Gastroesophageal sphincter (tissue), 4 donors: ENCODE measurements around the gene AK6. TPM values are rescaled to one million over a fixed set of nuclear protein-coding genes. Genes with fewer than 3 reads are reported as not detected.

Source experiments
- ATAC-seq: fragments of 150-250 bp; one replicate; pipeline ENCODE4 v1.9.1; 2016; ENCODE audit warnings: mild to moderate bottlenecking, moderate library complexity
- H3K27ac ChIP-seq, 4 donors: fragments of 200-600 bp; sonication (generic) in 3 of 4; 1 replicate in 3 of 4; 2 replicates in 1 of 4; pipeline ENCODE4 v1.5.1; 2016 to 2019
- H3K27me3 ChIP-seq: fragments of 200-600 bp; sonication (generic); one replicate; pipeline ENCODE4 v1.5.1; 2019
- H3K36me3 ChIP-seq, 2 donors: fragments of 200-600 bp; sonication (generic); one replicate each; pipeline ENCODE4 v1.5.1; 2019; ENCODE audit warnings: control low read depth in 1 of 2
- H3K4me1 ChIP-seq, 3 donors: fragments of 200-600 bp; sonication (generic); 1 replicate in 2 of 3; 2 replicates in 1 of 3; pipeline ENCODE4 v1.5.1; 2016 to 2019; ENCODE audit warnings: control low read depth in 2 of 3
- H3K4me3 ChIP-seq, 2 donors: fragments of 200-600 bp; sonication (generic); one replicate each; pipeline ENCODE4 v1.5.1; 2019; ENCODE audit warnings: mild to moderate bottlenecking in 1 of 2, moderate library complexity in 1 of 2
- H3K9me3 ChIP-seq, 3 donors: fragments of 200-600 bp; sonication (generic); one replicate each; pipeline ENCODE4 v1.5.1; 2017 to 2019; ENCODE audit warnings: control low read depth in 2 of 3
- CTCF ChIP-seq, 4 experiments: fragments of 200-600 bp in 2 of 4; fragments of 450-650 bp in 2 of 4; sonication (generic) in 1 of 4; IDR thresholded peaks; one replicate each; pipeline ENCODE4 v1.5.1; 2017 to 2019; ENCODE audit warnings: antibody characterized with exemption in 4 of 4, mild to moderate bottlenecking in 2 of 4, moderate library complexity in 2 of 4
- EP300 ChIP-seq: sonication (generic); formaldehyde crosslinking; IDR thresholded peaks from one replicate; pipeline ENCODE4 v1.6.1; 2017; ENCODE audit warnings: antibody characterized with exemption, mild to moderate bottlenecking
- POLR2A ChIP-seq, 2 donors: fragments of 450-650 bp; IDR thresholded peaks; one replicate each; pipeline ENCODE4 v1.6.1; 2017; ENCODE audit warnings: antibody characterized with exemption in 2 of 2, mild to moderate bottlenecking in 2 of 2, moderate library complexity in 1 of 2
- POLR2AphosphoS5 ChIP-seq: sonication (generic); formaldehyde crosslinking; IDR thresholded peaks from one replicate; pipeline ENCODE4 v1.6.1; 2017; ENCODE audit warnings: antibody characterized with exemption
- WGBS, 2 donors: methylation state at CpG; one replicate each; pipeline ENCODE4 v1.1.5; 2018; ENCODE audit warnings: low coverage in 1 of 2; 5-methylcytosine and 5-hydroxymethylcytosine counted together
- total RNA-seq, 4 donors: library from RNA; depleted of rRNA; stranded (reverse); fragments of >200 nt; gene quantifications; one replicate each; pipeline ENCODE4 v1.1.0, GENCODE V29; 2016

AK6 gene
- total RNA-seq, result 10 to 100 TPM; 12.9 to 32.6 (median 28.4) TPM

GRCh38 chr5:69369340-69370121, at the start of gene AK6, which contains the start of the genes RAD17 and TAF9:
Gene AK6 (minus strand): TSS chr5:69369520. CDS start chr5:69369490, 30 bp downstream.
Gene RAD17 (plus strand): TSS chr5:69369818. CDS start chr5:69372209, 2,391 bp downstream.
Gene TAF9 (minus strand): TSS chr5:69369520. CDS start chr5:69365737, 3,783 bp downstream.
- no CpG with 5 or more reads among the region's 66 CpGs for WGBS, 2 donors

GRCh38 chr5:69418554-69418953, 49.2 kb upstream of the AK6 start:
- H3K27ac ChIP-seq, result no peak overlapping the region
- no peak for ATAC-seq
- no peaks in the 10 kb centered on the region for H3K27me3 ChIP-seq
- WGBS, 2 donors, result 84 to 100% methylated on average over 3 of the region's 3 CpGs
- H3K9me3 ChIP-seq, result no peaks in the 10 kb centered on the region
- H3K4me3 ChIP-seq, result no peak overlapping the region
- H3K4me1 ChIP-seq, result peaks cover 0 to 10% (median 0%) of the 10 kb centered on the region in 3 donors
- TF ChIP-seq CTCF (IDR thresholded peaks at IDR 0.05), result no peak
- no peak for TF ChIP-seq POLR2A (IDR thresholded peaks at IDR 0.05)
- TF ChIP-seq EP300, result no peak
- TF ChIP-seq POLR2AphosphoS5, result no peak
- peaks cover 0 to 17% of the 10 kb centered on the region in 2 donors for H3K36me3 ChIP-seq

More at GRCh38 chr5:69369340-69370121, at the start of gene AK6, which contains the start of the genes RAD17 and TAF9:
- H3K27ac ChIP-seq, result peak within 1 kb of the TSS; percentile 92 to 98 (median 94)
- no peaks in the 10 kb centered on the region for H3K27me3 ChIP-seq
- peaks cover 3 to 50% (median 11%) of the 10 kb centered on the region in 3 donors for H3K4me1 ChIP-seq
- no peaks in the 10 kb centered on the region for H3K9me3 ChIP-seq
- H3K4me3 ChIP-seq, result peak within 1 kb of the TSS; percentile 75 to 91
- peak; percentile 55 to 67 for TF ChIP-seq POLR2A (IDR thresholded peaks at IDR 0.05)
- no peak for TF ChIP-seq EP300
- peak in 1 of 4 experiments; percentile 17 for TF ChIP-seq CTCF (IDR thresholded peaks at IDR 0.05)
- TF ChIP-seq POLR2AphosphoS5, result peak; percentile 73
- H3K36me3 ChIP-seq, result peaks cover 0 to 36% of the 10 kb centered on the region in 2 donors
- ATAC-seq, result peak; percentile 98

GRCh38 chr5:69416699-69417098, 47.4 kb upstream of the AK6 start:
- no peaks in the 10 kb centered on the region for H3K27me3 ChIP-seq
- no peak for ATAC-seq
- H3K36me3 ChIP-seq, result peaks cover 0 to 35% of the 10 kb centered on the region in 2 donors
- no peak for TF ChIP-seq POLR2AphosphoS5
- no peak for TF ChIP-seq POLR2A (IDR thresholded peaks at IDR 0.05)
- no peak for TF ChIP-seq CTCF (IDR thresholded peaks at IDR 0.05)
- no peak for TF ChIP-seq EP300
- H3K9me3 ChIP-seq, result no peaks in the 10 kb centered on the region
- no peak overlapping the region for H3K4me3 ChIP-seq
- H3K4me1 ChIP-seq, result peaks cover 0 to 10% (median 0%) of the 10 kb centered on the region in 3 donors
- H3K27ac ChIP-seq, result no peak overlapping the region

- H3K4me3 ChIP-seq, result no peak overlapping the region
- WGBS, 2 donors, result 83 to 88% methylated on average over 3 to 6 of the region's 6 CpGs
- no peak for ATAC-seq
- no peaks in the 10 kb centered on the region for H3K27me3 ChIP-seq
- H3K4me1 ChIP-seq, result peaks cover 0 to 10% (median 0%) of the 10 kb centered on the region in 3 donors
- no peak overlapping the region for H3K27ac ChIP-seq
- H3K36me3 ChIP-seq, result peaks cover 0 to 41% of the 10 kb centered on the region in 2 donors
- no peaks in the 10 kb centered on the region for H3K9me3 ChIP-seq
- TF ChIP-seq CTCF (IDR thresholded peaks at IDR 0.05) (no peak), POLR2A (IDR thresholded peaks at IDR 0.05) (no peak), POLR2AphosphoS5 (no peak)
Observed at GRCh38 chr5:69416180-69416579, 46.9 kb upstream of the AK6 start.
